Tibial artery (tissue), 4 donors: ENCODE measurements around the gene FBXO36.

Source experiments
- DNase-seq, 2 donors: peaks; one replicate each; pipeline ENCODE4 v3.0.0-alpha.2; 2019
- H3K27ac ChIP-seq, 2 donors: fragments of 200-600 bp; sonication (generic) in 1 of 2; 1 replicate in 1 of 2; 2 replicates in 1 of 2; pipeline ENCODE4 v1.5.1; 2018 to 2019; ENCODE audit warnings: mild to moderate bottlenecking in 1 of 2
- H3K27me3 ChIP-seq, 2 donors: fragments of 200-600 bp; sonication (generic) in 1 of 2; one replicate each; pipeline versions ENCODE4 v1.5.1 to v1.6.0; 2016 to 2019
- H3K36me3 ChIP-seq, 3 donors: fragments of 200-600 bp; sonication (generic) in 2 of 3; one replicate each; pipeline ENCODE4 v1.5.1; 2016 to 2019; ENCODE audit warnings: mild to moderate bottlenecking in 2 of 3
- H3K4me1 ChIP-seq, 4 donors: fragments of 200-600 bp; sonication (generic) in 2 of 4; 1 replicate in 3 of 4; 2 replicates in 1 of 4; pipeline ENCODE4 v1.5.1; 2016 to 2019
- H3K4me3 ChIP-seq, 2 donors: fragments of 200-600 bp; sonication (generic) in 1 of 2; 1 replicate in 1 of 2; 2 replicates in 1 of 2; pipeline ENCODE4 v1.5.1; 2018 to 2019; ENCODE audit warnings: mild to moderate bottlenecking in 2 of 2
- H3K9me3 ChIP-seq, 3 donors: fragments of 200-600 bp; sonication (generic) in 1 of 3; one replicate each; pipeline ENCODE4 v1.5.1; 2016 to 2019
- intact Hi-C: fragments of 100-400 bp; cut with DNase I; formaldehyde crosslinking; loops from one replicate; pipeline ENCODE4 v1.15.0; 2023; ENCODE audit warnings: low total_unique reads
- TF ChIP-seq, protein P1 (sequence below), 2 experiments: fragments of 200-600 bp in 1 of 2; fragments of 450-650 bp in 1 of 2; IDR thresholded peaks; one replicate each; pipeline ENCODE4 v1.5.1; 2017 to 2019; ENCODE audit warnings: antibody characterized with exemption in 2 of 2, mild to moderate bottlenecking in 1 of 2, moderate library complexity in 1 of 2

The FBXO36 gene

DNA sequence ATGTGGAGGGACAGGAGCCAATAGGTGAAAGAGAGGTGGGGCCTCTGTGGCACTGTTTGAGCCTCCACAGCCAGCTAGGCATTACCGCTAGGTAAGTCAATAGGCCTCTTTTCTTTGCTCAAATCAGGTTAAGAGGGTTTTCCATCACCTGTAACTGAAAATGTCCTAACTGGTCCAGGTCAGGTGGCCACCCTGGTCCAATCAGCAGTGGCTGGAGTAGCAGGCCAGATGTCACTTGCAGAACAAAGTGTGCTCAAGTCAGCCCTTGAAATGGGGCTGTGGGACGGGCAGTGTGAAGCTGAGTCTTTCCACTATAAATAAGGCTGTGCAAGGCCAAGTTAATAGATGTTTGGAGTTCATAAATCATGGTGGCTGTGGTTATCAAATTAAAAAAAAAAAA is 20.9 kb downstream of the FBXO36 start:
- Histone ChIP-seq H3K4me1 (no peaks in the 10 kb centered on the region), H3K4me3 (no peak overlapping the region), H3K9me3 (no peaks in the 10 kb centered on the region), H3K36me3 (no peaks in the 10 kb centered on the region), H3K27me3 (no peaks in the 10 kb centered on the region), H3K27ac (no peak overlapping the region)
- TF ChIP-seq, protein P1, sequence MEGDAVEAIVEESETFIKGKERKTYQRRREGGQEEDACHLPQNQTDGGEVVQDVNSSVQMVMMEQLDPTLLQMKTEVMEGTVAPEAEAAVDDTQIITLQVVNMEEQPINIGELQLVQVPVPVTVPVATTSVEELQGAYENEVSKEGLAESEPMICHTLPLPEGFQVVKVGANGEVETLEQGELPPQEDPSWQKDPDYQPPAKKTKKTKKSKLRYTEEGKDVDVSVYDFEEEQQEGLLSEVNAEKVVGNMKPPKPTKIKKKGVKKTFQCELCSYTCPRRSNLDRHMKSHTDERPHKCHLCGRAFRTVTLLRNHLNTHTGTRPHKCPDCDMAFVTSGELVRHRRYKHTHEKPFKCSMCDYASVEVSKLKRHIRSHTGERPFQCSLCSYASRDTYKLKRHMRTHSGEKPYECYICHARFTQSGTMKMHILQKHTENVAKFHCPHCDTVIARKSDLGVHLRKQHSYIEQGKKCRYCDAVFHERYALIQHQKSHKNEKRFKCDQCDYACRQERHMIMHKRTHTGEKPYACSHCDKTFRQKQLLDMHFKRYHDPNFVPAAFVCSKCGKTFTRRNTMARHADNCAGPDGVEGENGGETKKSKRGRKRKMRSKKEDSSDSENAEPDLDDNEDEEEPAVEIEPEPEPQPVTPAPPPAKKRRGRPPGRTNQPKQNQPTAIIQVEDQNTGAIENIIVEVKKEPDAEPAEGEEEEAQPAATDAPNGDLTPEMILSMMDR (IDR thresholded peaks at IDR 0.05): no peak
- intact Hi-C loops: no loop called here
- DNase-seq: no peak

DNA sequence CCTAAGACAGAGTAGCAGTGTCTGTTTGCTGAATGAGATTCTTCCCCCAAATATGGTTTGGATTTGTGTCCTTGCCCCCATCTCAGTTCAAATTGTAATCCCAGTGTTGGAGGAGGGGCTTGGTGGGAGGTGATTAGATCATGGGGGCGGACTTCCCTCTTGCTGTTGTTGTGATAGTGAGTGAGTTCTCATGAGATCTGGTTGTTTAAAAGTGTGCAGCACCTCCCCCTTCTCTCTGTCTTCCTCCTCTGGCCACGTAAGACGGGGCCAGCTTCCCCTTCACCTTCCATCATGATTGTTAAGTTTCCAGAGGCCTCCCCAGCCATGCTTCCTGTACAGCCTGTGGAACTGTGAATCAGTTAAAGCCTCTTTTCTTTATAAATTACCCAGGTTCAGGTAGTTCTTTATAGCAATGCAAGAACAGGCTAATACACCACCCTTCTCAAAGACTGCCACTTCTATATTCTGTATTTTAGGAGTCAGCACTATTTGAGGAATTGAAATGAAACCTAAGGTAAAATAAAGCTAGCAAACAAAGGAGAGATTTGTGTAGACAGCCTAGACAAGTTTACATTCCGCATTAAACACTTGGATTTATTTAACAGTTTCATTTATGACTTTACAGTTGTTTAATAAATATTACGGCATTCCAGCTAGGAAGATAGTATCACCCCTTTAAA is 21.6 kb downstream of the FBXO36 start:
- Histone ChIP-seq H3K9me3 (no peaks in the 10 kb centered on the region), H3K27ac (no peak overlapping the region), H3K4me1 (no peaks in the 10 kb centered on the region), H3K36me3 (no peaks in the 10 kb centered on the region), H3K4me3 (no peak overlapping the region), H3K27me3 (no peaks in the 10 kb centered on the region)
- no peak for DNase-seq
- intact Hi-C loops: no loop called here
- TF ChIP-seq, protein P1 (IDR thresholded peaks at IDR 0.05): no peak

DNA sequence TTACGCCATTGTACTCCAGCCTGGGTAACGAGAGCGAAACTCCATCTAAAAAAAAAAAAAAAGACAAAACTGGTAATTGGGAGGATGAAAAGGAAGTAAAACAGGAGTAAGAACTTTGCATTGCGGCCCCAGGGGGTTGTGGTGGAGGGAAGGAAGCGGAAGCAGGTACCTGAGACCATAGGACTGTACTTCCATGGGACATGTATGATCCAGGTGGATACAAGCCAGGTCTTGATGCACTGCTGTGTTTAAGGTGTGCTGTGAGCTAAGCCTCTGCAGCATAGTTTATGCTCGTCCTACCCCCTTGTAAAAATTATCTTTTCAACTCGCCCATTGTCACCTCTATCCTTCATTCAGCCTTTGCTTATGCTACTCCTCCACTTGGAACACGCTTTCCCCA is 23.7 kb downstream of the FBXO36 start:
- TF ChIP-seq, protein P1 (IDR thresholded peaks at IDR 0.05): no peak
- Histone ChIP-seq H3K9me3 (no peaks in the 10 kb centered on the region), H3K36me3 (no peaks in the 10 kb centered on the region), H3K4me3 (no peak overlapping the region), H3K4me1 (no peaks in the 10 kb centered on the region), H3K27me3 (no peaks in the 10 kb centered on the region), H3K27ac (no peak overlapping the region)
- intact Hi-C loops: no loop called here
- no peak for DNase-seq

GRCh38 chr2:229947544-229947943 is 25.2 kb downstream of the FBXO36 start:
- Histone ChIP-seq H3K27me3 (no peaks in the 10 kb centered on the region), H3K4me1 (no peaks in the 10 kb centered on the region), H3K4me3 (no peak overlapping the region), H3K36me3 (no peaks in the 10 kb centered on the region), H3K9me3 (no peaks in the 10 kb centered on the region), H3K27ac (no peak overlapping the region)
- TF ChIP-seq, protein P1 (IDR thresholded peaks at IDR 0.05): no peak
- no peak for DNase-seq
- intact Hi-C loops: no loop called here

GRCh38 chr2:229952256-229952835 is 30.0 kb downstream of the FBXO36 start:
- Histone ChIP-seq H3K9me3 (no peaks in the 10 kb centered on the region), H3K4me1 (no peaks in the 10 kb centered on the region), H3K27ac (no peak overlapping the region), H3K27me3 (no peaks in the 10 kb centered on the region), H3K4me3 (no peak overlapping the region), H3K36me3 (no peaks in the 10 kb centered on the region)
- no peak for DNase-seq
- TF ChIP-seq, protein P1 (IDR thresholded peaks at IDR 0.05): no peak
- intact Hi-C loops: no loop called here
